Activated CD4-positive, alpha-beta T cell treated with anti-CD3 and anti-CD28 coated beads, Interleukin-2, amount 50 U/mL, for 4 hours (primary cell): ENCODE measurements around the gene TMEM161B.
"Not testable (repeated sequence)": the region's sequence is repeated elsewhere in the genome, so short reads cannot be mapped to it uniquely, and the experiment has no call there.

Source experiments
- DNase-seq, 2 experiments: peaks; one replicate each; pipeline ENCODE4 v3.0.0-alpha.2; 2020

TMEM161B gene

GRCh38 chr5:88177486-88177885 is 91.2 kb downstream of the TMEM161B start:
- not testable (repeated sequence) for DNase-seq

- DNase-seq: no peak
Observed at GRCh38 chr5:88172847-88173758, 95.5 kb downstream of the TMEM161B start.

- no peak for DNase-seq
Observed at GRCh38 chr5:88159591-88159990, 109.1 kb downstream of the TMEM161B start.

GRCh38 chr5:88158056-88158455 is 110.6 kb downstream of the TMEM161B start:
- DNase-seq: no peak

- no peak for DNase-seq
Observed at GRCh38 chr5:88154891-88155290, 113.8 kb downstream of the TMEM161B start.

- no peak for DNase-seq
Observed at GRCh38 chr5:88150747-88151146, 117.9 kb downstream of the TMEM161B start.

GRCh38 chr5:88145611-88146467 is 122.8 kb downstream of the TMEM161B start:
- no peak for DNase-seq

GRCh38 chr5:88145221-88145610 is 123.4 kb downstream of the TMEM161B start:
- DNase-seq: no peak
